PC-9 (cell line): ENCODE measurements around the gene LUC7L3.

ENCODE experiments used
- EZH2 ChIP-seq: fragments of 200-600 bp; sonication (generic); IDR thresholded peaks from 2 replicates; pipeline ENCODE4 v1.8.0; 2017; ENCODE audit warnings: antibody characterized with exemption, low read depth
- TF ChIP-seq, protein P1 (sequence below): fragments of 200-600 bp; sonication (generic); conservative IDR thresholded peaks from 2 replicates; pipeline ENCODE4 v1.6.1; 2017; ENCODE audit warnings: mixed run types, antibody characterized with exemption, mild to moderate bottlenecking, moderate library complexity

DNA sequence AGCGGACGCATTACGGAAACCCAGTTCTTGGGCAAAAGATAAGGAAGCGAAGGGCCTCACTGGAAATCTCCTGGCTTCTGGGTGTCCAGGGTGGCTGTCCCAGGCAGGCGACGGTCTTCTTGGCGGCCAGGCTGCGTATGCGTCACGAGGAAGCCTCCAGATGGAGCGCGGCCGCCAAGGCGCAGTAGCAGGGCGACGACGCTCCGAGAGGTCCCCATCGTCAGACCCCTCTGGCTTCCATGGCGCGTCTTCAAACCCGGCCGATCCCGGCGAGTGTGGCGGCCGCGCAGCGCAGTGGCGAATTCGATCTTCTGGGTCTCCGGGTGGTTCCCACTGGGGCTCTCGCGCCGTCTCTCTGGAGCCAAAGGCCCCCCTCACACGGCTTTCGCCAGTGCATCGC is 61.8 kb downstream of the LUC7L3 start:
- TF ChIP-seq, protein P1, sequence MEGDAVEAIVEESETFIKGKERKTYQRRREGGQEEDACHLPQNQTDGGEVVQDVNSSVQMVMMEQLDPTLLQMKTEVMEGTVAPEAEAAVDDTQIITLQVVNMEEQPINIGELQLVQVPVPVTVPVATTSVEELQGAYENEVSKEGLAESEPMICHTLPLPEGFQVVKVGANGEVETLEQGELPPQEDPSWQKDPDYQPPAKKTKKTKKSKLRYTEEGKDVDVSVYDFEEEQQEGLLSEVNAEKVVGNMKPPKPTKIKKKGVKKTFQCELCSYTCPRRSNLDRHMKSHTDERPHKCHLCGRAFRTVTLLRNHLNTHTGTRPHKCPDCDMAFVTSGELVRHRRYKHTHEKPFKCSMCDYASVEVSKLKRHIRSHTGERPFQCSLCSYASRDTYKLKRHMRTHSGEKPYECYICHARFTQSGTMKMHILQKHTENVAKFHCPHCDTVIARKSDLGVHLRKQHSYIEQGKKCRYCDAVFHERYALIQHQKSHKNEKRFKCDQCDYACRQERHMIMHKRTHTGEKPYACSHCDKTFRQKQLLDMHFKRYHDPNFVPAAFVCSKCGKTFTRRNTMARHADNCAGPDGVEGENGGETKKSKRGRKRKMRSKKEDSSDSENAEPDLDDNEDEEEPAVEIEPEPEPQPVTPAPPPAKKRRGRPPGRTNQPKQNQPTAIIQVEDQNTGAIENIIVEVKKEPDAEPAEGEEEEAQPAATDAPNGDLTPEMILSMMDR = no peak
- no peak for TF ChIP-seq EZH2
